H1 (cell line): ENCODE data around the gene OGT. TPM values are rescaled to one million over a fixed set of nuclear protein-coding genes. Genes with fewer than 3 reads are reported as not detected.

Experiments
- CTCF ChIA-PET: fragments of 300-600 bp; sonication (Branson Sonifier 250); formaldehyde crosslinking; loops from one replicate; lab custom pipeline; 2021; ENCODE audit not compliant: partially characterized antibody; lab: Charles Lee
- POLR2A ChIA-PET: fragments of 300-600 bp; sonication (Branson Sonifier 250); formaldehyde crosslinking; loops from one replicate; lab custom pipeline; 2021; ENCODE audit warnings: inconsistent platforms; ENCODE audit not compliant: partially characterized antibody; lab: Charles Lee
- DNase-seq, 2 experiments: peaks; one replicate each; pipeline versions ENCODE4 v3.0.0 to v3.0.0-alpha.2; 2010 to 2022; ENCODE audit warnings: low spot score in 2 of 2, low read depth in 1 of 2, mixed read lengths in 1 of 2
- FAIRE-seq: peaks from 2 replicates; lab custom pipeline; 2011; peaks lifted over from hg19 to GRCh38; lab: Jason Lieb, UNC
- H2AFZ ChIP-seq: 2 replicates; pipeline ENCODE4 v1.8.1; 2012; ENCODE audit warnings: low read length, inconsistent platforms
- H2AK5ac ChIP-seq: 2 replicates; pipeline ENCODE4 v1.6.1; 2013; ENCODE audit warnings: low read depth, low read length
- H2BK120ac ChIP-seq: replicated peaks from 2 replicates; pipeline ENCODE3; 2013; ENCODE audit warnings: low read depth, low read length, inconsistent platforms
- H2BK12ac ChIP-seq: 2 replicates; pipeline ENCODE4 v1.6.1; 2013; ENCODE audit warnings: low read depth, low read length
- H2BK15ac ChIP-seq: 2 replicates; pipeline ENCODE4 v1.6.1; 2013; ENCODE audit warnings: low read length
- H2BK20ac ChIP-seq: 2 replicates; pipeline ENCODE4 v1.6.1; 2013; ENCODE audit warnings: low read length
- H2BK5ac ChIP-seq: 2 replicates; pipeline ENCODE4 v1.6.1; 2013; ENCODE audit warnings: low read depth, low read length
- H3K14ac ChIP-seq: 2 replicates; pipeline ENCODE4 v1.6.1; 2013; ENCODE audit warnings: inconsistent platforms; ENCODE audit not compliant: insufficient read length
- H3K18ac ChIP-seq: 2 replicates; pipeline ENCODE4 v1.6.1; 2013; ENCODE audit warnings: low read length; ENCODE audit errors: extremely low read depth
- H3K23ac ChIP-seq: 2 replicates; pipeline ENCODE4 v1.6.1; 2013; ENCODE audit warnings: inconsistent platforms; ENCODE audit not compliant: insufficient read length
- H3K23me2 ChIP-seq: 2 replicates; pipeline ENCODE4 v1.6.1; 2013; ENCODE audit warnings: low read depth, low read length
- H3K27ac ChIP-seq: 2 replicates; pipeline ENCODE4 v1.6.1; 2011; ENCODE audit warnings: low read depth, low read length, inconsistent platforms
- H3K27me3 ChIP-seq, 4 experiments: replicated peaks in 1 of 4; 1 replicate in 1 of 4; 2 replicates in 3 of 4; pipeline versions ENCODE4 v1.6.1 to v1.8.1; 2011 to 2013; ENCODE audit warnings: low read length in 3 of 4, mild to moderate bottlenecking in 3 of 4, inconsistent platforms in 2 of 4, mixed read lengths in 2 of 4, moderate library complexity in 1 of 4; ENCODE audit not compliant: control insufficient read depth in 3 of 4, insufficient read depth in 3 of 4; ENCODE audit errors: extremely low read depth in 1 of 4
- H3K36me3 ChIP-seq, 4 experiments: 2 replicates each; pipeline versions ENCODE4 v1.6.1 to v1.8.1; 2011 to 2013; ENCODE audit warnings: mild to moderate bottlenecking in 4 of 4, low read length in 3 of 4, moderate library complexity in 2 of 4, control low read depth in 1 of 4, inconsistent platforms in 1 of 4; ENCODE audit not compliant: insufficient read depth in 4 of 4, control insufficient read depth in 2 of 4
- H3K4ac ChIP-seq: replicated peaks from 2 replicates; pipeline ENCODE3; 2013; ENCODE audit warnings: low read length, low read depth, mixed read lengths, inconsistent platforms; ENCODE audit not compliant: insufficient read length
- H3K4me1 ChIP-seq, 4 experiments: replicated peaks in 1 of 4; 1 replicate in 1 of 4; 2 replicates in 3 of 4; pipeline versions ENCODE4 v1.6.1 to v1.8.1; 2011 to 2013; ENCODE audit warnings: low read length in 3 of 4, inconsistent platforms in 2 of 4, mixed read lengths in 1 of 4; ENCODE audit not compliant: insufficient read depth in 4 of 4, control insufficient read depth in 3 of 4
- H3K4me2 ChIP-seq, 2 experiments: 2 replicates each; pipeline versions ENCODE4 v1.6.1 to v1.8.1; 2011 to 2013; ENCODE audit warnings: low read depth in 2 of 2, low read length in 2 of 2, control low read depth in 1 of 2, inconsistent platforms in 1 of 2, mild to moderate bottlenecking in 1 of 2; ENCODE audit not compliant: insufficient read depth in 1 of 2
- H3K4me3 ChIP-seq, 4 experiments: fragments of 200-600, 300-600 bp in 1 of 4; sonication (generic), shearing (Covaris generic), sonication (Bioruptor Twin) in 1 of 4; 2 replicates each; pipeline versions ENCODE4 v1.5.1 to v1.8.1; 2011 to 2016; ENCODE audit warnings: low read length in 4 of 4, low read depth in 3 of 4, control low read depth in 2 of 4, inconsistent platforms in 2 of 4, mild to moderate bottlenecking in 2 of 4, mixed read lengths in 1 of 4, moderate library complexity in 1 of 4; ENCODE audit not compliant: insufficient read depth in 2 of 4; ENCODE audit errors: extremely low read depth in 1 of 4
- H3K56ac ChIP-seq: replicated peaks from 2 replicates; pipeline ENCODE3; 2013; ENCODE audit warnings: low read depth, mild to moderate bottlenecking, mixed read lengths, low read length, inconsistent platforms; ENCODE audit not compliant: insufficient read length
- H3K79me1 ChIP-seq: 2 replicates; pipeline ENCODE4 v1.6.1; 2013; ENCODE audit warnings: low read depth, low read length, control low read depth
- H3K79me2 ChIP-seq, 2 experiments: 2 replicates each; pipeline versions ENCODE4 v1.6.1 to v1.8.1; 2012 to 2013; ENCODE audit warnings: low read length in 2 of 2, mild to moderate bottlenecking in 2 of 2, inconsistent platforms in 1 of 2; ENCODE audit not compliant: insufficient read depth in 2 of 2, control insufficient read depth in 1 of 2
- H3K9ac ChIP-seq, 4 experiments: replicated peaks in 1 of 4; 1 replicate in 1 of 4; 2 replicates in 3 of 4; pipeline versions ENCODE4 v1.6.1 to v1.8.1; 2011 to 2013; ENCODE audit warnings: low read depth in 3 of 4, low read length in 3 of 4, control low read depth in 2 of 4, mild to moderate bottlenecking in 2 of 4, moderate library complexity in 2 of 4, inconsistent platforms in 1 of 4; ENCODE audit errors: extremely low read depth in 1 of 4
- H3K9me3 ChIP-seq, 2 experiments: 2 replicates each; pipeline versions ENCODE4 v1.6.1 to v1.8.1; 2012 to 2013; ENCODE audit warnings: mild to moderate bottlenecking in 2 of 2, moderate library complexity in 2 of 2, control low read depth in 1 of 2, inconsistent platforms in 1 of 2, low read depth in 1 of 2, low read length in 1 of 2, mixed read lengths in 1 of 2; ENCODE audit not compliant: insufficient read depth in 2 of 2
- H4K20me1 ChIP-seq, 2 experiments: replicated peaks in 1 of 2; 2 replicates each; pipeline versions ENCODE3 to v1.8.1; 2011 to 2013; ENCODE audit warnings: inconsistent platforms in 2 of 2, low read length in 2 of 2, mild to moderate bottlenecking in 1 of 2; ENCODE audit not compliant: insufficient read depth in 2 of 2, control insufficient read depth in 1 of 2
- H4K5ac ChIP-seq: 2 replicates; pipeline ENCODE4 v1.6.1; 2013; ENCODE audit warnings: low read length, low read depth, mixed read lengths, inconsistent platforms; ENCODE audit not compliant: insufficient read length
- H4K8ac ChIP-seq: 2 replicates; pipeline ENCODE4 v1.8.0; 2013; ENCODE audit warnings: mild to moderate bottlenecking, moderate library complexity, low read length, inconsistent platforms; ENCODE audit not compliant: insufficient read depth; ENCODE audit errors: extremely low read depth
- H4K91ac ChIP-seq: replicated peaks from 2 replicates; pipeline ENCODE3; 2013; ENCODE audit warnings: low read length, mixed read lengths, inconsistent platforms; ENCODE audit not compliant: insufficient read length
- CREB1 ChIP-seq: IDR thresholded peaks from 2 replicates; pipeline ENCODE4 v1.6.1; 2012; ENCODE audit warnings: inconsistent platforms
- FOSL1 ChIP-seq: IDR thresholded peaks from 2 replicates; pipeline ENCODE4 v1.6.1; 2011; ENCODE audit warnings: mild to moderate bottlenecking, low read depth, low read length, moderate library complexity; ENCODE audit not compliant: insufficient read depth
- POU5F1 ChIP-seq: IDR thresholded peaks from 2 replicates; pipeline ENCODE4 v1.6.1; 2011; ENCODE audit warnings: low read depth, mild to moderate bottlenecking, low read length, moderate library complexity
- RAD21 ChIP-seq, 2 experiments: IDR thresholded peaks in 1 of 2; conservative IDR thresholded peaks in 1 of 2; 2 replicates each; pipeline ENCODE4 v1.6.1; 2011; ENCODE audit warnings: low read depth in 2 of 2, low read length in 2 of 2, improper control_type of control experiment in 1 of 2, inconsistent platforms in 1 of 2, mild to moderate bottlenecking in 1 of 2, moderate library complexity in 1 of 2
- SIN3A ChIP-seq, 2 experiments: IDR thresholded peaks in 1 of 2; conservative IDR thresholded peaks in 1 of 2; 2 replicates each; pipeline ENCODE4 v1.6.1; 2011 to 2012; ENCODE audit warnings: low read length in 2 of 2, improper control_type of control experiment in 1 of 2, low read depth in 1 of 2, mild to moderate bottlenecking in 1 of 2
- SIX5 ChIP-seq: IDR thresholded peaks from 2 replicates; pipeline ENCODE4 v1.6.1; 2011; ENCODE audit warnings: mild to moderate bottlenecking, low read depth, low read length
- TEAD4 ChIP-seq: IDR thresholded peaks from 2 replicates; pipeline ENCODE4 v1.6.1; 2012; ENCODE audit warnings: low read depth, low read length, inconsistent platforms, mixed read lengths
- WGBS, 2 experiments: shearing (Covaris generic) in 1 of 2; methylation state at CpG; one replicate each; pipeline versions ENCODE4 v1.1.6 to v1.1.7; 2013 to 2015; ENCODE audit warnings: low lambda C conversion rate in 2 of 2, mixed read lengths in 2 of 2, inconsistent platforms in 1 of 2, low coverage in 1 of 2, missing lambda C conversion rate in 1 of 2; ENCODE audit not compliant: insufficient replicate concordance in 2 of 2, insufficient coverage in 1 of 2, insufficient read length in 1 of 2; ENCODE audit errors: extremely low coverage in 1 of 2, missing lambda C conversion rate in 1 of 2; 5-methylcytosine and 5-hydroxymethylcytosine counted together
- polyA plus RNA-seq, 7 experiments: library from polyadenylated mRNA; depleted of rRNA in 3 of 7; stranded (reverse) in 5 of 7; unstranded in 2 of 7; fragments of >200 nt in 5 of 7; fragments of 200-250 nt in 2 of 7; gene quantifications; 1 replicate in 5 of 7; 2 replicates in 1 of 7; 4 replicates in 1 of 7; pipeline versions ENCODE4 v1.2.1 to v1.2.3, GENCODE V29; 2011 to 2013; ENCODE audit warnings: missing spikeins in 2 of 7, mixed read lengths in 2 of 7
- total RNA-seq: library from RNA; stranded (reverse); fragmentation: NEBNext Ultra II Directional; extraction: Animal tissue kit (Norgen Biotek cat#: 25700); gene quantifications from 2 replicates; pipeline ENCODE4 v1.2.1, GENCODE V29; 2021
- TF ChIP-seq, protein P1 (sequence below): IDR thresholded peaks from 2 replicates; pipeline ENCODE4 v1.6.1; 2012; ENCODE audit warnings: inconsistent platforms

Gene OGT
- total and polyA plus RNA-seq, 2 of the 8 experiments (the other 6 are each of a cell fraction or from before 2014, with no cell fraction given): 130 to 169 TPM

- Histone ChIP-seq H3K23me2 (no peaks in the 10 kb centered on the region; the same call in 1 of the 2 replicates), H3K79me2 (no peaks in the 10 kb centered on the region), H2BK15ac (no peak overlapping the region), H3K14ac (no peak overlapping the region), H2BK20ac (no peak overlapping the region), H2BK12ac (no peak overlapping the region), H3K27me3 (no peaks in the 10 kb centered on the region), H3K27ac (no peak overlapping the region), H4K91ac (no peak overlapping the region), H4K8ac (no peak overlapping the region), H3K23ac (no peak overlapping the region), H2AK5ac (no peak overlapping the region), H2BK120ac (no peak overlapping the region), H3K4ac (no peak overlapping the region), H3K4me1 (peaks cover 0 to 2% (median 0%) of the 10 kb centered on the region in 4 experiments; a peak in 2 of 7 replicates), H3K4me3 (no peak overlapping the region), H3K9me3 (no peaks in the 10 kb centered on the region), H4K5ac (no peak overlapping the region), H2BK5ac (no peak overlapping the region), H3K56ac (no peak overlapping the region), H3K4me2 (no peak overlapping the region), H3K36me3 (peaks cover 0 to 16% (median under 1%) of the 10 kb centered on the region in 4 experiments; a peak in 1 of 8 replicates), H3K18ac (no peak overlapping the region), H2AFZ (no peak overlapping the region), H3K9ac (no peak overlapping the region), H3K79me1 (no peaks in the 10 kb centered on the region), H4K20me1 (no peaks in the 10 kb centered on the region)
- FAIRE-seq: no peak
- CTCF ChIA-PET: no interaction called here
- no peak for DNase-seq
- WGBS, 2 experiments: no CpG with 5 or more reads among the region's 7 CpGs
- POLR2A ChIA-PET: interaction anchor here (0.6 kb wide), 1 partner anchor 9 kb away, joined by 3 read pairs; no protein-coding TSS in a partner anchor
- TF ChIP-seq FOSL1 (no peak), CREB1 (no peak), SIX5 (no peak), POU5F1 (no peak), TEAD4 (no peak), RAD21 (IDR thresholded peaks at IDR 0.05 in 1 of 2, conservative IDR thresholded peaks at IDR 0.05 in 1 of 2; ENCODE audit: low read depth in 2 of 2, low read length in 2 of 2) (no peak), SIN3A (conservative IDR thresholded peaks at IDR 0.05 in 1 of 2, IDR thresholded peaks at IDR 0.05 in 1 of 2; ENCODE audit: low read depth in 1 of 2, low read length in 2 of 2) (no peak)
- TF ChIP-seq, protein P1, sequence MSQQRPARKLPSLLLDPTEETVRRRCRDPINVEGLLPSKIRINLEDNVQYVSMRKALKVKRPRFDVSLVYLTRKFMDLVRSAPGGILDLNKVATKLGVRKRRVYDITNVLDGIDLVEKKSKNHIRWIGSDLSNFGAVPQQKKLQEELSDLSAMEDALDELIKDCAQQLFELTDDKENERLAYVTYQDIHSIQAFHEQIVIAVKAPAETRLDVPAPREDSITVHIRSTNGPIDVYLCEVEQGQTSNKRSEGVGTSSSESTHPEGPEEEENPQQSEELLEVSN: no peak
Measured at GRCh38 chrX:71579990-71580380, 47.1 kb downstream of the OGT start.
